CD14-positive monocyte (primary cell): ENCODE data around the gene RXYLT1. TPM values are rescaled to one million over a fixed set of nuclear protein-coding genes. Genes with fewer than 3 reads are reported as not detected.
"Not testable (repeated sequence)": the region's sequence is repeated elsewhere in the genome, so short reads cannot be mapped to it uniquely, and the experiment has no call there.

Experiments
- DNase-seq, 3 donors: peaks; one replicate each; pipeline ENCODE4 v3.0.0-alpha.2; 2011 to 2022
- H2AFZ ChIP-seq: 2 replicates; pipeline ENCODE4 v1.6.0; 2012; ENCODE audit warnings: mild to moderate bottlenecking, low read depth, low read length, inconsistent platforms; ENCODE audit not compliant: insufficient read depth, poor library complexity, severe bottlenecking
- H3K27ac ChIP-seq, 2 donors: 1 replicate in 1 of 2; 2 replicates in 1 of 2; pipeline ENCODE4 v1.5.1; 2012 to 2013; ENCODE audit warnings: low read length in 2 of 2, control low read depth in 1 of 2, inconsistent platforms in 1 of 2, low read depth in 1 of 2, mild to moderate bottlenecking in 1 of 2
- H3K27me3 ChIP-seq, 2 donors: one replicate each; pipeline versions ENCODE4 v1.6.0 to v1.6.1; 2011 to 2013; ENCODE audit warnings: low read length in 2 of 2; ENCODE audit not compliant: control insufficient read depth in 2 of 2, insufficient read depth in 2 of 2
- H3K36me3 ChIP-seq, 2 donors: replicated peaks in 1 of 2; 1 replicate in 1 of 2; 2 replicates in 1 of 2; pipeline versions ENCODE4 v1.5.1 to v1.6.1; 2012 to 2013; ENCODE audit warnings: low read length in 2 of 2, control low read depth in 1 of 2, inconsistent platforms in 1 of 2, mild to moderate bottlenecking in 1 of 2; ENCODE audit not compliant: insufficient read depth in 2 of 2, control insufficient read depth in 1 of 2
- H3K4me1 ChIP-seq, 2 donors: 1 replicate in 1 of 2; 2 replicates in 1 of 2; pipeline versions ENCODE4 v1.5.1 to v1.6.1; 2012 to 2013; ENCODE audit warnings: low read length in 2 of 2, control low read depth in 1 of 2, inconsistent platforms in 1 of 2, mild to moderate bottlenecking in 1 of 2, moderate library complexity in 1 of 2; ENCODE audit not compliant: insufficient read depth in 2 of 2, control insufficient read depth in 1 of 2
- H3K4me2 ChIP-seq: replicated peaks from 2 replicates; pipeline ENCODE3; 2012; ENCODE audit warnings: low read length, moderate library complexity, mild to moderate bottlenecking; ENCODE audit not compliant: poor library complexity, severe bottlenecking; ENCODE audit errors: extremely low read depth
- H3K4me3 ChIP-seq, 3 experiments: fragments of 200-600 bp in 1 of 3; sonication (generic) in 1 of 3; replicated peaks in 1 of 3; 1 replicate in 2 of 3; 2 replicates in 1 of 3; pipeline ENCODE4 v1.5.1; 2011 to 2013; ENCODE audit warnings: low read length in 3 of 3, mild to moderate bottlenecking in 3 of 3, control low read depth in 2 of 3, low read depth in 2 of 3, inconsistent platforms in 1 of 3, moderate library complexity in 1 of 3
- H3K79me2 ChIP-seq: 2 replicates; pipeline ENCODE4 v1.6.0; 2012; ENCODE audit warnings: mild to moderate bottlenecking, control low read depth, inconsistent platforms, low read length, moderate library complexity; ENCODE audit not compliant: insufficient read depth
- H3K9ac ChIP-seq: 2 replicates; pipeline ENCODE4 v1.6.0; 2017; ENCODE audit warnings: low read length, mild to moderate bottlenecking; ENCODE audit not compliant: insufficient read depth, poor library complexity, severe bottlenecking
- H3K9me3 ChIP-seq, 2 donors: replicated peaks in 1 of 2; 1 replicate in 1 of 2; 2 replicates in 1 of 2; pipeline versions ENCODE4 v1.5.1 to v1.6.1; 2012 to 2013; ENCODE audit warnings: low read length in 2 of 2, control low read depth in 1 of 2; ENCODE audit not compliant: control insufficient read depth in 1 of 2, insufficient read depth in 1 of 2
- H4K20me1 ChIP-seq: 2 replicates; pipeline ENCODE4 v1.6.0; 2012; ENCODE audit warnings: mild to moderate bottlenecking, low read length, control low read depth, moderate library complexity; ENCODE audit not compliant: insufficient read depth
- H3K27ac Mint-ChIP-seq, 7 donors: one replicate each; pipeline ENCODE4 v1.8.0; 2020; ENCODE audit warnings: mild to moderate bottlenecking in 7 of 7, mixed read lengths in 7 of 7, moderate library complexity in 6 of 7, inconsistent platforms in 2 of 7
- H3K27me3 Mint-ChIP-seq, 3 donors: one replicate each; pipeline ENCODE4 v1.8.0; 2021 to 2022; ENCODE audit warnings: low read depth in 3 of 3, mild to moderate bottlenecking in 3 of 3, mixed read lengths in 3 of 3, moderate library complexity in 3 of 3, inconsistent platforms in 1 of 3
- H3K36me3 Mint-ChIP-seq, 2 donors: one replicate each; pipeline ENCODE4 v1.8.0; 2020; ENCODE audit warnings: mixed read lengths in 2 of 2, inconsistent platforms in 1 of 2, mild to moderate bottlenecking in 1 of 2
- H3K4me1 Mint-ChIP-seq: one replicate; pipeline ENCODE4 v1.8.0; 2020; ENCODE audit warnings: mild to moderate bottlenecking, mixed read lengths
- H3K4me3 Mint-ChIP-seq, 2 donors: one replicate each; pipeline ENCODE4 v1.8.0; 2020; ENCODE audit warnings: mild to moderate bottlenecking in 2 of 2, mixed read lengths in 2 of 2, moderate library complexity in 1 of 2
- H3K9me3 Mint-ChIP-seq, 7 donors: one replicate each; pipeline ENCODE4 v1.8.0; 2020 to 2022; ENCODE audit warnings: mixed read lengths in 7 of 7, mild to moderate bottlenecking in 6 of 7, moderate library complexity in 6 of 7, inconsistent platforms in 2 of 7
- WGBS: methylation state at CpG from one replicate; pipeline ENCODE4 v1.1.5; 2013; ENCODE audit warnings: missing lambda C conversion rate; ENCODE audit not compliant: insufficient coverage; 5-methylcytosine and 5-hydroxymethylcytosine counted together
- intact Hi-C, 2 donors: fragments of 100-400 bp; cut with micrococcal nuclease; formaldehyde crosslinking; loops; one replicate each; pipeline versions ENCODE4 v1.15.0 to v1.15.1; 2023
- polyA plus RNA-seq, 3 donors: library from polyadenylated mRNA; depleted of rRNA in 1 of 3; unstranded in 2 of 3; stranded (reverse) in 1 of 3; fragments of 300-500 nt in 2 of 3; fragments of >200 nt in 1 of 3; fragmentation: Illumina TruSeq in 2 of 3; gene quantifications; 1 replicate in 2 of 3; 2 replicates in 1 of 3; pipeline ENCODE4 v1.2.3, GENCODE V29; 2012 to 2021

RXYLT1 gene
- polyA plus RNA-seq, 3 donors, result 4.3 to 6.5 (median 6.5) TPM

DNA sequence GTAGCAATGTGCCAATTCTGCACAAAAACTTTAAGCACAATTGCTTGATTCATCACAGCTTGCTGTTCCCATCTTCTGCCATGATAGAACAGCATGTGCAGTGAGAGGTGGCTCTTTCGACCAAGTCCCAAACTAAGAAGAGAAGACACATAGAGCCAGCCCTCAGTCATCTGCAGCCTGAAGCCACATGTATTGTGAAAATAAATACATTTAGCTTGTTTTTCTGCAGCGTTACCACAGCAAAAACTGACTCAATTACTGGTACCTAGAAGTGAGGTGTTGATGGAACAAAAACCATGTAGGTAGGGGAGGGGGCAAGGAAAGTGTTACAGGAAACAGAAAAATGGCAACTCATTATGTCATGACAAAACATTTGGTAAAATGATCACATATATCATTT is 39.2 kb upstream of the RXYLT1 start:
- WGBS, result no CpG with 5 or more reads among the region's 2 CpGs
- intact Hi-C loops, H3K27me3 ChIP-seq, H2AFZ ChIP-seq, H3K36me3 Mint-ChIP-seq, H3K4me3 Mint-ChIP-seq, H3K36me3 ChIP-seq, H3K9me3 ChIP-seq, DNase-seq, H3K9me3 Mint-ChIP-seq, H3K4me1 Mint-ChIP-seq, H3K4me2 ChIP-seq, H3K27me3 Mint-ChIP-seq, H3K4me1 ChIP-seq, H3K79me2 ChIP-seq, H3K4me3 ChIP-seq, H3K27ac ChIP-seq, H4K20me1 ChIP-seq, H3K9ac ChIP-seq, H3K27ac Mint-ChIP-seq: not testable (repeated sequence)

DNA sequence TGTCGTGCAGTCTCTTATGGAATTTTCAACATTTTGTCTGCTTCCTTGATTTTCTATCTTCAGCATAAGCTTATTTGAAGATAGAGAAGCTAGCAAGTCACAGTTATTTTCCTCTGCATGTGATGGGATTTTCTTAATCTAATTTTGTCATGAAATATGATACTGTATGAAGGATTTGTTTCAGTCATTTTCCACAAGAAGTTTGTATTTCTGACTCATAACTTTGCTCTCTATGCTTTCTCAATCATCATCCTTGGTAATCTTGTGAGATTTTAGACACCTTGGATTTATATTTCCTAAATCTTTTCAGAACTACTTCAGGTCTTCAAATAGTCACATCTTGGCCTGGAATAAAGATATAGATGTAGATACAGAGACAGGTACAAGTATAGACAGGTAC is 38.3 kb upstream of the RXYLT1 start:
- H3K9me3 Mint-ChIP-seq, H3K4me1 ChIP-seq, H2AFZ ChIP-seq, H3K4me2 ChIP-seq, H3K4me3 ChIP-seq, H3K4me3 Mint-ChIP-seq, H3K9ac ChIP-seq, H3K36me3 ChIP-seq, H3K9me3 ChIP-seq, H3K79me2 ChIP-seq, H4K20me1 ChIP-seq, intact Hi-C loops, H3K27ac ChIP-seq, H3K4me1 Mint-ChIP-seq, H3K27me3 ChIP-seq, H3K36me3 Mint-ChIP-seq, DNase-seq, H3K27ac Mint-ChIP-seq, H3K27me3 Mint-ChIP-seq: not testable (repeated sequence)
- WGBS, result no CpG with 5 or more reads among the region's 1 CpG

DNA sequence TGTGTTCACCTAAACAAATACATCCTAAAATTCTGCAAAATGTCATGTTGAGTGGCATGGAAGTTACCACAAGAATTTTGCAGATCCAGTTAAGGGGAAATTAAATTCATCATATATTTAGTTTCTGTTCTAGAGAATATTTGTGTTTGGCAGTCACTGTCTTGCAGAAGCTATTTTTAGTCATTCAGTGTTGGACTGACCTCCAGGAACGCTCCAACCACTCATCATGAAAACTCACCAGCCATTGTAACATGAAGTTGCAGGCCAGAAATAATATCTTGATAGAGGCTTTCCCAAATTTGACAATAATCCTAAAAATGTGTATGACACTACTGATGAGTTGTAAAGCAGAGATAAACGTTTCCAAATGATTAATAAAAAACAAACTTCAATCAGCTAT is 35.6 kb upstream of the RXYLT1 start:
- H3K4me3 Mint-ChIP-seq, H3K4me2 ChIP-seq, H3K9me3 Mint-ChIP-seq, DNase-seq, H3K36me3 Mint-ChIP-seq, intact Hi-C loops, H3K36me3 ChIP-seq, H3K4me1 Mint-ChIP-seq, H3K4me3 ChIP-seq, H3K27ac Mint-ChIP-seq, H3K27me3 Mint-ChIP-seq, H3K79me2 ChIP-seq, H3K27ac ChIP-seq, H2AFZ ChIP-seq, H3K9ac ChIP-seq, H3K4me1 ChIP-seq, H3K27me3 ChIP-seq, H3K9me3 ChIP-seq, H4K20me1 ChIP-seq: not testable (repeated sequence)
- WGBS, result no CpG with 5 or more reads among the region's 2 CpGs

DNA sequence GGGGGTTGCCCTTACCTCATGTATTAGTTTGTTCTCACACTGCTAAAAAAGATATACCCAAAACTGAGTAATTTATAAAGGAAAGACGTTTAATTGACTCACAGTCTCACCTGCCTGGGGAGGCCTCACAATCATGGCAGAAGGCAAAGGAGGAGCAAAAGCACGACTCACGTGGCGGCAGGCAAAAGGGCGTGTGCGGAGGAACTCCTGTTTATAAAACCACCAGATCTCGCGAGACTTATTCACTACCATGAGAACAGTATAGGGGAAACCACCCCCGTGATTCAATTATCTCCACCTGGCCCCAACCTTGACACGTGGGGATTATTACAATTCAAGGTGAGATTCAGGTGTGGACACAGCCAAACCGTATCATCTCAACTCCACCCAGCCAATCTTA is 33.2 kb upstream of the RXYLT1 start:
- H3K4me3 Mint-ChIP-seq, H2AFZ ChIP-seq, H3K27ac ChIP-seq, H3K4me1 Mint-ChIP-seq, H3K4me1 ChIP-seq, H3K27me3 Mint-ChIP-seq, H3K27me3 ChIP-seq, H4K20me1 ChIP-seq, DNase-seq, H3K9me3 ChIP-seq, H3K36me3 Mint-ChIP-seq, H3K4me2 ChIP-seq, H3K36me3 ChIP-seq, H3K4me3 ChIP-seq, intact Hi-C loops, H3K9me3 Mint-ChIP-seq, H3K79me2 ChIP-seq, H3K9ac ChIP-seq, H3K27ac Mint-ChIP-seq: not testable (repeated sequence)
- no CpG with 5 or more reads among the region's 11 CpGs for WGBS

GRCh38 chr12:63747136-63747535 is 32.6 kb upstream of the RXYLT1 start:
- H4K20me1 ChIP-seq, H3K4me2 ChIP-seq, H3K27me3 ChIP-seq, H3K36me3 Mint-ChIP-seq, H3K4me1 ChIP-seq, H3K79me2 ChIP-seq, DNase-seq, H3K27ac Mint-ChIP-seq, H3K9ac ChIP-seq, H3K4me3 Mint-ChIP-seq, H3K9me3 Mint-ChIP-seq, H3K27me3 Mint-ChIP-seq, H3K4me3 ChIP-seq, H3K9me3 ChIP-seq, H3K27ac ChIP-seq, intact Hi-C loops, H2AFZ ChIP-seq, H3K4me1 Mint-ChIP-seq, H3K36me3 ChIP-seq: not testable (repeated sequence)
